KBM-7 (cell line): Measurements from ENCODE around the gene ANTXR2.

ENCODE experiments used
- DNase-seq: peaks from one replicate; pipeline ENCODE4 v3.0.0-alpha.2; 2015
- in situ Hi-C: fragments of 300-500 bp; cut with MboI; formaldehyde crosslinking; loops from 2 replicates; pipeline ENCODE4 v1.14.3; 2020; ENCODE audit warnings: low sequenced_read_pairs, low pct_unique_long_range_greater_than_20kb, mixed read lengths

The ANTXR2 gene

DNA sequence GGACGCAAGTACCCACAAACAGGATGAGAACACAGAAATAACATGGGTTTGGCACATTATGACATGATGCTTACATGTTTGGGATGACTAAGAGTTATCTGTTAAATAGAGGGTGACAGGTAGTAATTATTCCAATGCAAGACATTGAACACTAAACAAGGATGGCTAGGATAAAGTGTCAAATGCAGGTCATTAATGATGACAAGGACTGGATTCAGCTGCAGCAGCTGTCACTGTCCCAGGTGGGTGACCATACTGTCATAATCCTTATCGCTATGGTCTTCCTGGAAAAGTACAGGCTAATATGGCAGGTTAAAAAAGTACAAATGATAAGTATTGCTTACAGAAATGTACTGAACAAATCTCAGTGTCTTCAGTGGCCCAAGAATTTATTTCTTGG lies 123.9 kb downstream of the ANTXR2 start:
- DNase-seq: no peak
- in situ Hi-C loops: no loop called here

DNA sequence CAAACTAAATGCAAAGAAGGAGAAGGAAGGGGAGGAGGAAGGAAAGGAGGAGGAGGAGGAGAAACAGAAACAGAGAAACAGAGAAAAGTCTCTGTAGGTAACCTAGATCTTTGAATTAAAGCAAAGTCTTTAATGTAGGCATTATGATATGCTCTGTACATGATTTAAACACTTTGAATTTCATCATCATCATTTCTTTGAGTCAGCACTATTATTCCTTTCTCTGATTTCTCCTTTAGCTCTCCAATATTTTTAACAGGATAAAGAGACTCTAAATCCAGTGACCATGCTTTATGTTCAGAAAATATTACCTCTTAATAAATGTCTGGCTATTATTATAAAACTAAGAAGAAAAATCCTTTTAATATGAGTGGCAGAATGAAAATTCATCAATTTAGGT lies 124.3 kb downstream of the ANTXR2 start:
- no peak for DNase-seq
- in situ Hi-C loops: no loop called here

DNA sequence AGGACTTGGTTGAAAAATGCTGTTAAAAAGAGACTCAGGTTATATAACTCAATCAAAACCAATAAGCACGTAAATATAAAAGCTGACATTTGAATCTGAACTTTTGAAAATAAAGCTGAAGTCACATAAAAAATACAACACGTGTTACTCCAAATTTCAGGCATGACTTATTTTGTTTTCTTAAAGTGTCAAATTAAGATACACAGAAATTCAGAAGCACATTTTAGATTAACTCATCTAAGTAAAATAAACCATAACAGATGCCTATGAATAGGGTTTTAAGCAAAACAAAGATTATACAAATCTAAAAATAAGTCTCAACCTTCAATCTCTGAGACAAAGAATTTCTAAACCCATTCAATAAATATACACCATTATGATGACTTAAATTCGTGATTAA lies 124.8 kb downstream of the ANTXR2 start:
- no peak for DNase-seq
- in situ Hi-C loops: no loop called here

DNA sequence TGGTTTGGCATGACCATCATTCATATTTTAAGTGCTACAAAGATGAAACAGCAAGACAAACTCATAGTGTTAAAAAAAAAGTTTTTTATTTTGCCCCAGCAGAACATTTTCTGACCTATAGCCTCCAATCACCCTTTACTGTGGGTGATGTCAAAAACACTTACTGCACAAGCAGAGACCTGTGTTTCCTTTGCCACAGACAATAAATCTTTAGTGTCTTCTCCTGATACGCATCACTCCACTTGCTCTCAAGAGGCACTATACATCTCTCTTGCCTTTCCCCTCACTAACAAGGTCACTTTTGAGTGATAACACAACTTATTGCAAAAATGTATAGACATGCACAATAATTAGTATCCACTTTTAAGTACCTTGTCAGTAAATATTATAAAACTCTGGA lies 125.6 kb downstream of the ANTXR2 start:
- in situ Hi-C loops: no loop called here
- DNase-seq: no peak

DNA sequence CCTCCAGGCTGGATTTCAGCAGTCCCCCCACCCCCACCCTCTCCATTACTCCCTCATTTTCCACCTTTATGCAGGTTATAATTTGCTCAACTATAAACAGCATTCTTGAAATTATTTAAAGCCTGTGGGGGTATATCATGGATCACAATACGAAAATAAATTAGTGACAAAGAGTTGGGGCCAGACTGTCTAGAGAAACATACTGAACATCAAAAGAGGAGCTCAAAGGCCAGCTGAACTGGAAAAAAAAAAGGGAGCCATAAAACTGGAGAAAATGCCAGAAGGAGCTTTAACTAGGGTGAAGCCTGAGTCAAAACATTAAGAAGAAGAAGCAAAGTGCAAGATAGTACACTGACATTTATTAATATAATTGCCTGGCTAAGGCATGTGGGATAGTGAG lies 137.8 kb downstream of the ANTXR2 start:
- in situ Hi-C loops: no loop called here
- no peak for DNase-seq

DNA sequence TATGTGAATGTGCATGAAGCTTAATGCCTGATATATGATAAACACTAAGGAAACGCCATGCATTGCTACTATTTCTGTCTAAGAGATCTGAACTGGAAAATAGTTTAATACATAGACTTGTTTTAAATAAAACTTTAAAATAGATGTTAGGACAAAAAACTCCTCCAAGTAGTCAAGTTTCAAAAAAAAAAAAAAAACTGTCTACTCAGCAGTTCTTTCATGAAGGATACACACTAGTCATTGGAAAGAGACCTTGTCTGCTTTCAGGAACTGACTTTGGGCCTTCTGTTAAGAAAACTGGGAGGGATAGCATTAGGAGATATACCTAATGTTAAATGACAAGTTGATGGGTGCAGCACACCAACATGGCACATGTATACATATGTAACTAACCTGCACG lies 138.4 kb downstream of the ANTXR2 start:
- in situ Hi-C loops: no loop called here
- no peak for DNase-seq

DNA sequence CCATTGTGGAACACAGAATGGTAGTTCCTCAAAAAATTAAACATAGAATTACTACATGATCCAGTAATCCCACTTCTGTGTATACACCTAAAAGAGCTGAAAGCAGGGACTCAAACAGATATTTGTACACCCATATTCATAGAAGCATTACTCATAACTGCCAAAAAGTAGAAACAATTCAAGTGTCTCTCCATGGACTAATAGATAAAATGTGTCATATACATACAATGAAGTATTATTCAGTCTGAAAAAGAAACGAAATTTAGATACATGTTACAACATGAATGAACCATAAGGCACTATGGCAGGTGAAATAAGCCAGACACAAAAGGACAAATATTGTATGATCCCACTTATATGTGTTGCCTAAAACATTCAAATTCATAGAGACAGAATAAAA lies 145.1 kb downstream of the ANTXR2 start:
- no peak for DNase-seq
- in situ Hi-C loops: no loop called here

DNA sequence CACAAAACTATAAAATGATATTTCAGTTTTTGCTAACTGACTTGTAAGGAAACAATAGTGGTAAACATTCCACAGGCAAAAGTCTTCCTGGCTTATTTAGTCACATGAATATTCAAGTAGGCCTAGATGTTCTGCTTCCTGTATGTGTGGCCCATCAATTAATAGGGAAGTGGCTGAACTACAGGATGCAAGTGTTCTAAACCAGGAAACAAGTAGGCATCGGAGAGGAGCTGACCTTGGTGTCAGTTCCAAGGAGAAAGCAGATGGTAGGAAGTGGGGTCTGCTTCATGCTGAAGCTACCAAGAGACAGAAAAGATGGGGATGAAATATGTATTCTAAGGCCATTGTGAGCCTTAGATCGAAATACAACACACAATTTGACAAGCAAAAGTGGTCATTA lies 149.7 kb downstream of the ANTXR2 start:
- in situ Hi-C loops: no loop called here
- DNase-seq: peak; percentile 61

DNA sequence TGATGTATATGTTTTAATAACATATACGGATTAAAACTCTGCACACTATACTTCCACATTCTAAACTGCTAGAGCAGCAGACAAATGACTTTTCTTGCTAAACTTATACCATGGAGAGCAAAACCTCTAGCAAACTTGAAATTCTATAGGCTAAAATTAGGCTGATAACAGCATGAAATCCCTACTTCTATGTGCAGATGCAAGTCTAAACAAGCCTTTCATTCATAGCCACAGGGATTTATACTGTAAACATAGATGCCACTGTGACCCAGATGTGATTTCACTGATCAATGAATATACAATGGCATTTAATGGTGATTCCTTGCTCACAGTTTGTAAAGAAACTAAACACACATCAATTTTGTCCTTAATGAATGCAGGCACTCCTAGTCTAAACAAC lies 151.0 kb downstream of the ANTXR2 start:
- DNase-seq: no peak
- in situ Hi-C loops: no loop called here

DNA sequence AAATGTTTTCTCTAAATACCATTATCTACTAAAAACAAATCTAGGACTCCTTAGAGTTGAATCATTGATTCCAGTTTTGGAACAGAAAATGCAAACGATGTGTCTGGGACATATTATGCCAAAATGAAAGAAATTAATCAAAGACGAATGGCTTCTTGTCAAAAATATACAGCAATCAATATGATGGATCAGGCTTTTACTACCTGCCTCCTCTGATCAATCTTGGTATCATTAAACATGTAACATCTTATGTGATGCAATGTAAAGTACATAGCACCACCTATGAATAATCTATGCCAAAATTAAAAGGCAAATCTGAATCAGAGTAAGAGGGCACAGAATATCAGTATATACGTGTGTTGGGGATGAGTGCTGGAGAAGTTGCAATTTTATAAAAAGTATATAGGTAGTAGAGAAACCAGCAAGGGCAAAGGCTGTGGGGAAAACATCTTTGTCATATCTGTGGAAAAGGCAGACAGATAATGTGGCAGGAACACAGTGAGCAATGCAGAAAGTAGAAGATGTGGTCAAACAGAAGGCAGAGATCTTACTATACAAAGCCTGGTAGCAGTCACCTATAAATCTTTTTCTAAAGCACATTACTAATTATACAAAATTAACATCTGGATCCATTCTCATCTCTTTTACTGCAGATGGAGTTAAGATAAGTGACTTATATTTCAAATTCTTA lies 152.7 kb downstream of the ANTXR2 start:
- in situ Hi-C loops: no loop called here

DNA sequence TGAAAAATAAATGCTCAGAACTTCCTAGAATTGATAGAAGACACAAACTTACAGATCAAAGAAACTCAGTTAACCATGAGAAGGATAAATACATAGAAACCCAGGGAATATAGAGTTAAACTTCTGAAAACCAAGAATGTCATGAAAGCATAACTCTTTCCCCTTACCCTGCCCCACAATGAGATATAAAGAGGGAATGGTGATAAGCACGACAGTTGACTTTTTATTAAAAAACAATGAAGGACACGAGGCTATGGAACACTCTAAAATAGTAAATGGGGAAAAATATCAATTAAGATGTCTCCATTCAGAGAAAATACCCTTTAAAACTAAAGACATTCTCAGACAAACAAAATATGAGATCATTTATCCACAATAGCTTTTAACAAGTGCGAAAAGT lies 154.7 kb downstream of the ANTXR2 start:
- in situ Hi-C loops: no loop called here
- no peak for DNase-seq

More for the DNA sequence above, 152.7 kb downstream of the ANTXR2 start:
- no peak for DNase-seq

DNA sequence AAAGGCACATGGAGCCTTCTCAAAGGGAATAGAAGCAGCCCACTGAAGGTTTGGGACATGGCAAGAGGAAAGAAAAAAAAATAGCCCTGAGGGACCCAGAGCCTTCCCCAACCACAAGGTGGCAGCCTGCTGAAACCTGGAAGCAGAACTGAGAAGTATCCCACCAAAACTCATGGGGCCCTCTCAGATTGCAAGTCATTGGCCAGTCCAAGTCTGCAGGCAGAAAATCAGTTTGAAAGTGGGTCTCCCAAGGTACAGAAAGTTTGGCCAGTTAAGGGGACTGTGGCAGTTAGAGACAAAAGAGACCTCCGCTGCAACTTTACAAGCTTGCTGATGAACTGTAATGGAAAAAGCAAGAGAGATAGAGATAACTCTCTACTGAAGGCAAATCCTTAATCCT lies 155.8 kb downstream of the ANTXR2 start:
- in situ Hi-C loops: no loop called here
- peak; percentile 78 for DNase-seq

DNA sequence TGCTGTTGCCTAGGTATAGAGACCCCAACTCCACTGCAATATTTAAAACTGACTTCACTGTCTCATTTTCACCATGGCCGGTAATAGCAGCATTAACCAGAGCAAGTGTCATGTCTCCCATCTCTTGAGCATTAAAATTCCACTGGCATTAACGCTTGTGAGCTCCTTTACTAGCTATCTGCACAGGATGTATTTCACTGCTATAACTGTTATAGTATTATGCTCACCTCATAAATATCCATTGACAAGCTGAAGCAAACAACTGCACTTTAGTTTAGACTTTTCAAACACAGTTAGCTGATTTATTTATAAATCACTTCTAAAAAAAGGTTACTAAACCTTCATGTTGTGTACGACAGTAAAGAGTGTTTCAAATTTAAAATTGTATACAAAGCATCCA lies 157.8 kb downstream of the ANTXR2 start:
- in situ Hi-C loops: no loop called here
- no peak for DNase-seq

DNA sequence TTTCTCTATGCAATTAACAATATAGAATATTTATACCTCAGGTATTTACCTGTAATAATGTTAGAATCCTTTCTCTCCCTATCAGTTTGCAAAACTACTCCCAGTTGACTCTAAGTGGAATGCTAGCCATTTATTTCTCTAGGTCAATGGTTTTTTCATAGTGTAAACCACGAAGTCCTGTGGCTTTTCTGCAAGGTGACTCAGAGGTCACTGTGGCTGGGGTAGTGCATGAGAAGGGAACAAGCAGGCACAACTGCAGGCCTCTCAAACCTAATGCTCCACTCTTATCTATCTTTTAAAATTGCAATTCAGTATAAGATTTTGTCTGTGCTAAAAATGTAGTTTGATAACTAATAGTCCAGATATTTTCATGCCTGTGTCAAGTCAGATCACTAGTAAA lies 159.4 kb downstream of the ANTXR2 start:
- in situ Hi-C loops: no loop called here

DNA sequence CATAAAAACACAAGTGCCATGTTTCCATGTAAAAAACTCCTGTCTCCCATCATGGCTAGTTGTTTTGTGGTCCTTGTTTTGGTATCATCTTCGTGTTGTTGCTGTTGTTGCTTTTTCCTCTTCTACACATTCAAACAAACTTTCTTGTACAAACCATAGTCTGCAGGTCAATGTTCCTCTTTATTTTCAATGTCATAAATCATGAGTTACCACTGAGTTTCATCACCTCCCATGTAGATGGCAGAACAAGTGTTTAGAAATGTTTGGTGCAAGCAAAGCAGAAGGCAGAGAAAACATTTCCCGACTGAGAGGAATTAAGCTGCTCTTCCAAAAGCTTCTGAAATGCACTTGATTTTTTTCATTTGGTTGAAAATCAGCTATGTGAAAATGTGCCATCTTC lies 166.0 kb downstream of the ANTXR2 start:
- in situ Hi-C loops: no loop called here
- no peak for DNase-seq

More for the DNA sequence above, 159.4 kb downstream of the ANTXR2 start:
- peak; percentile 21 for DNase-seq

DNA sequence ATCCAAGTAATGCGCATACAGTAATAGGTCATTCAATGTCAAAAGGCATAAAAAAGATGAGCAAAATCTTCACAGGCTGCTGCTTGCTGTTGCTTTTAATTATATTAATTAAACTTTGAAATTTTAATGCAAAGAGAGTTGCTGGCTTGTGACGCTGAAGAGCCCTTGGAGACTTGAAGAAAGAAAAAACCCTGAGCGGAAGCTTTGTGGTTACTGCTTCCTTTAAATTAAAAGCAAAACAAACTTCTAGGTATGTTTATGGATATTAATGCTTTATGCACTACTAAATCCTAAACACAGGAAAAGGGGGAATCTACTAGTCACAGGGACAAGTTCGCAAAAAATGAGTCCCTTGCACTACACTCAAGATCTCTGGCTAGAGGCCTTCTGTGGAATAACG lies 166.7 kb downstream of the ANTXR2 start:
- in situ Hi-C loops: no loop called here
- no peak for DNase-seq

DNA sequence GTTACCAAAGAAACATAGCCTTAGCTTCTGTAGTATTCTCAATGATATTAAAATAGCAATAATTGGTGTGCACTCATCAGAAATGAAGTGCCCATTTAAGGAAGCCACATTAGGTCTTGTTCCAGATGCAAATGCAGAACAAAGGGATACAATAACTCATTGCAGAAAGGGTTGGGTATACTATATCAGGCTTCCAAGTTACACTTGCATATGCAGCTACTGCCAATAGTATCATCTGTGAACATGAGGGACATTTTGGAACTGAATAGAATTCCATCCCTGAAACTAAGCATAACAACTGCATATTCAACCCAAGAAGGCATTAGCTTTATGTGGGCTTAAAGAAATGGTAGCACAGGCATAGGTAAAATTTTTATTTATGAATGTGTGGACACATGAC lies 167.8 kb downstream of the ANTXR2 start:
- in situ Hi-C loops: no loop called here

DNA sequence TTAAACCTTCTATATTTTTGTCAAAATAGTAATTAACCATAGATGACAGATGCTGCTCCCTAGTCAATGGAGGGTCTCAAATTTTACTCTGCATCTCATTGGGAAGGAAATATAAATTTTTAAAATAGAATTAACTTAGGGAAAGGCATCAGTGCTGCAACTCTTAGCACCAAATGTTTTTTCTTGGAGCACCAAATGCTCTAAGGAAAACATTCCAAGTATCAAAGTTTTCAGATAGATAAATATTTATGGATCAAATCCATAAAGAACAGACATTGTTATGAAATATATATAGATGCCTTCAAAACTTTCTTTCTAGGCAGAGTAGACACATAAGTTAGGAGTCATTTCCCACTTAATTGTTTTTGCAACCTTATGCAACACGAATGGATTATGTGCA lies 168.7 kb downstream of the ANTXR2 start:
- DNase-seq: no peak
- in situ Hi-C loops: no loop called here

More for the DNA sequence above, 167.8 kb downstream of the ANTXR2 start:
- DNase-seq: no peak

DNA sequence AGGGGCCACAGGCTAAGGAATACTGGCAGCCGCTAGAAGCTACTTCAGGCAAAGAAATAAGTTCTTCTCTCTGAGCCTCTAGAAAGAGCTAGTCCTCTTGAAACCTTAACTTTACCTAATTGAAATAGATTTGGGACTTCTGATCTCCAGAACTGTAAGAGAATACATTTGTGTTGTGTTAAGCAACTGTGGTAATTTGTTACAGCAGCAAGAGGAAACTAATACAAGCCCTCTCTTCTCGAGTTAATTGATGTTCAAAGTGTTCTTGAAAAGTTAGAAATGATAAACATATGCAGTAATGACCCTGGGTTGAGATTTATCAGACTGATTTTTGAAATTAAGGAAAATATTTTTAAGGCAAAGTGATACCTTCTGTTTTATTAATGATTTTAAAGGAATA lies 172.8 kb downstream of the ANTXR2 start:
- no peak for DNase-seq
- in situ Hi-C loops: no loop called here

DNA sequence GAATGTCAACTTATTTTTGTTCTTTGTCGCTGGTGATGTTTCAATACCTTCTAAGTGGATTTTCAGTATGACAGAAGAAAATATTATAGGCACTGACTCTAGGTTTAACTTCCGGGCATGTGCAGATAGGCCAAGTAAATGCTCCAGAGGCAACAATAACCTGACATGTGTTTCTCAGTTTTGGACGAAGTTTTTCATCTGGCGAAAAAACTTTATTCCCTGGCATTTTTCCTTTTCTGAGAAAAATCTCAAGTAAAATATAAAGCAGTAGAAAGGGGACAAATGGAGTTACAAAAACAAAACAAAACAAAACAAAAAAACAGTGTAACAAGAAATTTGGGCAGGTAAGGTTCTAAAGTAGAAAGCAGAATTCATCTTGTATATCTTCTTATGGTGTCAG lies 173.5 kb downstream of the ANTXR2 start:
- DNase-seq: no peak
- in situ Hi-C loops: no loop called here

DNA sequence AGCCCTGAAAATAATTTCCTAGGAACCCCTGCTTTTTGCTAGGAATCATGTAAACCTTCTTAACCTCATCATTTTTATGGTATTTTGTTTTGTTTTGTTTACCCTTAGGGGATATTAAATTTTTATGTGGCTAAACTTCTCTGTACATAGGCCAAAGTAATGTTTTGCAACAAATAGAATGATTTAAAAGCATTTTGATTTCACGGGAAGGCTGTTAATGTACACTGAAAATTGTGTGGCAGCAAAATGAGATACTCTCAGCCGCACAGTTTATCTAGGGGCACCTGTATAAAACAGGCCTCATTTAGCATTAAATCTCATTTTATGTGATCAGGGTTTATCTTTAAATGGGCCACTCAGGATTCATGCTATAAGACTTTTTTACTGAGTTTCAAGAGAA lies 175.0 kb downstream of the ANTXR2 start:
- in situ Hi-C loops: no loop called here
- DNase-seq: no peak

DNA sequence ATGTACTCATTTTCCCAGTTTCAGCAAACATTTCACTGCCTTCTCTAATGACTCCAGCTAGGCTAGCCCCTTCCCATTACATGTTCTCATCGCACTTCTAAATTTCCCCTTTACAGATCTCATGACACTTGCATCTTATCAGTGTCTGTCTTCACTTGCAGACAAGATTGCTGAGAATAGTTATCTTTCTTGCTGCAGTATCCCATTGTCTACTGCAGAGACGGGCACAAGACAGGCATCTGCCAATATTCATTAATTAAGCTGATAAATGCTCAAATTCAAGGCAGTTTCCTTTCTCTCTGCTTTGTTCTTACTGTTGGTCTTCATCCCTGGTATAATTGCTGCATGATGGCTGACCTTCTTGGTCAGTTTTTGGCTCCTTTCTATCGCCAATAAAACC lies 175.9 kb downstream of the ANTXR2 start:
- in situ Hi-C loops: no loop called here

More for the DNA sequence above, 175.9 kb downstream of the ANTXR2 start:
- no peak for DNase-seq
